NT2/D1 (cell line): ENCODE measurements around the gene IGSF8.

Source experiments
- YY1 ChIP-seq: IDR thresholded peaks from 2 replicates; pipeline ENCODE4 v1.6.1; 2011; ENCODE audit not compliant: insufficient read length, insufficient read depth
- ZNF274 ChIP-seq: IDR thresholded peaks from 2 replicates; pipeline ENCODE4 v1.6.1; 2011; ENCODE audit warnings: mild to moderate bottlenecking, low read depth, low read length

DNA sequence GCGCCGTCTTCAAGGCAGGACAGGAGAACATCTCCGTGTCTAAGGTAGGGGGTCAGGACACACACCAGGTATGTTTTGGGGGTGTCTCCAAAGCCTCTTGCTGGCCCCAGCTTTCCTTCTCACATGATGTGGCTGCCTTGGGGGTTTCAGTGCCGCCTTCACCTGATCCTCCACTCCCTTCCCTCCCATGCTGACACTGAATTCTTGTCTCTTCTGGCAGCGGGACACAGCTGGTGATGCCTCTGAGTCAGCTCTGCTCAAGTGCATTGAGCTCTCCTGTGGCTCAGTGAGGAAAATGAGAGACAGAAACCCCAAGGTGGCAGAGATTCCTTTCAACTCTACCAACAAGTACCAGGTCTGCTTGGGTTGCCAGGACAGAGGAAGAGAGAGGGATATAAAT lies 30.6 kb upstream of the IGSF8 start:
- TF ChIP-seq ZNF274 (no peak), YY1 (no peak)
